H1 (cell line): Measurements from ENCODE around the gene DAP.

ENCODE experiments used
- CTCF ChIP-seq, 3 experiments: IDR thresholded peaks; 1 replicate in 2 of 3; 2 replicates in 1 of 3; pipeline versions ENCODE4 v1.5.1 to v1.6.1; 2011; ENCODE audit warnings: low read length in 3 of 3, mild to moderate bottlenecking in 3 of 3, inconsistent platforms in 2 of 3, low read depth in 1 of 3, moderate library complexity in 1 of 3; ENCODE audit not compliant: insufficient read depth in 1 of 3; ENCODE audit errors: control extremely low read depth in 1 of 3
- E2F6 ChIP-seq: IDR thresholded peaks from 2 replicates; pipeline ENCODE4 v1.6.1; 2012; ENCODE audit warnings: inconsistent platforms
- EGR1 ChIP-seq: IDR thresholded peaks from 2 replicates; pipeline ENCODE4 v1.6.1; 2011; ENCODE audit warnings: low read depth, low read length, borderline replicate concordance
- HDAC6 ChIP-seq: IDR thresholded peaks from one replicate; pipeline ENCODE4 v1.7.1; 2012; ENCODE audit warnings: low read depth, mild to moderate bottlenecking, inconsistent platforms, low read length, moderate library complexity
- MAFK ChIP-seq: IDR thresholded peaks from 2 replicates; pipeline ENCODE4 v1.6.1; 2012; ENCODE audit warnings: low read depth, mild to moderate bottlenecking, improper control_type of control experiment, low read length
- MAX ChIP-seq: IDR thresholded peaks from 2 replicates; pipeline ENCODE4 v1.6.1; 2012; ENCODE audit warnings: inconsistent platforms
- PHF8 ChIP-seq: fragments of 200-600 bp; sonication (generic); conservative IDR thresholded peaks from 2 replicates; pipeline ENCODE4 v1.7.1; 2012; ENCODE audit warnings: low read depth, mild to moderate bottlenecking, inconsistent platforms, low read length, moderate library complexity
- POLR2A ChIP-seq, 2 experiments: IDR thresholded peaks; 1 replicate in 1 of 2; 2 replicates in 1 of 2; pipeline ENCODE4 v1.6.1; 2011; ENCODE audit warnings: low read depth in 2 of 2, low read length in 2 of 2, mild to moderate bottlenecking in 2 of 2; ENCODE audit errors: control extremely low read depth in 1 of 2
- RAD21 ChIP-seq, 2 experiments: IDR thresholded peaks in 1 of 2; conservative IDR thresholded peaks in 1 of 2; 2 replicates each; pipeline ENCODE4 v1.6.1; 2011; ENCODE audit warnings: low read depth in 2 of 2, low read length in 2 of 2, improper control_type of control experiment in 1 of 2, inconsistent platforms in 1 of 2, mild to moderate bottlenecking in 1 of 2, moderate library complexity in 1 of 2
- RNF2 ChIP-seq: fragments of 200-900, 300-1000 bp; sonication (generic); IDR thresholded peaks from 2 replicates; pipeline ENCODE4 v1.7.1; 2016; ENCODE audit warnings: borderline replicate concordance, low read depth, mild to moderate bottlenecking, antibody characterized with exemption, low read length; ENCODE audit not compliant: poor library complexity, severe bottlenecking; ENCODE audit errors: missing control alignments
- SAP30 ChIP-seq: fragments of 300-600 bp; sonication (generic); IDR thresholded peaks from 2 replicates; pipeline ENCODE4 v1.7.1; 2012; ENCODE audit warnings: low read length, moderate library complexity, mild to moderate bottlenecking, inconsistent platforms; ENCODE audit not compliant: insufficient read depth, insufficient replicate concordance
- SRF ChIP-seq: IDR thresholded peaks from 2 replicates; pipeline ENCODE4 v1.6.1; 2011; ENCODE audit warnings: mild to moderate bottlenecking, low read depth, low read length, moderate library complexity
- USF2 ChIP-seq: IDR thresholded peaks from 2 replicates; pipeline ENCODE4 v1.6.1; 2011; ENCODE audit warnings: low read length, improper control_type of control experiment
- YY1 ChIP-seq: IDR thresholded peaks from 2 replicates; pipeline ENCODE4 v1.6.1; 2011; ENCODE audit warnings: low read depth, mild to moderate bottlenecking, low read length

GRCh38 chr5:10715605-10716290 lies 45.3 kb downstream of the DAP start:
- no peak for TF ChIP-seq SRF
- no peak for TF ChIP-seq RAD21 (IDR thresholded peaks at IDR 0.05 in 1 of 2, conservative IDR thresholded peaks at IDR 0.05 in 1 of 2; ENCODE audit: low read depth in 2 of 2, low read length in 2 of 2)
- no peak for TF ChIP-seq CTCF (IDR thresholded peaks at IDR 0.05; ENCODE audit: control extremely low read depth in 1 of 3, insufficient read depth in 1 of 3, low read depth in 1 of 3, low read length in 3 of 3)
- no peak for TF ChIP-seq MAFK
- TF ChIP-seq SAP30: no peak
- TF ChIP-seq MAX: no peak
- no peak for TF ChIP-seq POLR2A (IDR thresholded peaks at IDR 0.05; ENCODE audit: control extremely low read depth in 1 of 2, low read depth in 2 of 2, low read length in 2 of 2)
- TF ChIP-seq YY1: no peak
- no peak for TF ChIP-seq USF2
- TF ChIP-seq E2F6: no peak
- no peak for TF ChIP-seq PHF8
- no peak for TF ChIP-seq RNF2
- TF ChIP-seq HDAC6: no peak
- no peak for TF ChIP-seq EGR1
